Body of pancreas (tissue), 4 donors: ENCODE data around the gene PYCARD.

Experiments used
- POLR2A ChIP-seq, 3 donors: fragments of 450-650 bp; IDR thresholded peaks; one replicate each; pipeline ENCODE4 v1.6.1; 2016; ENCODE audit warnings: antibody characterized with exemption in 3 of 3, mild to moderate bottlenecking in 2 of 3
- TF ChIP-seq, protein P1 (sequence below), 7 experiments: fragments of 450-650 bp in 4 of 7; fragments of 200-600 bp in 3 of 7; sonication (generic) in 3 of 7; IDR thresholded peaks; one replicate each; pipeline ENCODE4 v1.5.1; 2016 to 2019; ENCODE audit warnings: antibody characterized with exemption in 7 of 7

DNA sequence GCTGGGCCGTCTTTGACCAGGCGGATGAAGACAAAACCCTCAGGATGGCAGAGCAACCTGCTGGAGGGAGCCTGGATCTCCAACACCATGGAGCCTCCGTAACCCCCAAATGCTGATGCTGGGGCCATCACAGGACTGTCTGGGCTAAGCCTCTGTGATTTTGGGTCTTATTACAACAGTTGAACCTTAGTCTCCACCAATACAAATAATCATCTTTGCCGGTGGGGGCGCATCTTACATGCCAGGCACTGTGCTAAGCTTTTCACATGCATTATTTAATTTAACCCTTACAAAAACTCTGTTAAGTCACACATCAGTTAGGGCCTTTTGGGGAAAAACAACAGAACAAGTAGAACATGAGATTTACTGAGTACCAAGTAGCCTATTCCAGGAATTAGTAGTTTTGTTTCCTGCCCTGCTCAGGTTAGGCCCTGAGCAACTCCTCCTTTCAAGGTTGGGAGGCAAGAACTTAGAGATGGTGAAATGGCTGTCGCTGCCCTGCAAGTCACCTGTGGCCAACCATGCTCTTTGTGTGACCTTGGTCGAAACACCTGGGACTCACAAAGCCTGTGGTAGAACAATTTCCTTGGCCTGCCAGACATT is 48.3 kb upstream of the PYCARD start:
- TF ChIP-seq, protein P1, sequence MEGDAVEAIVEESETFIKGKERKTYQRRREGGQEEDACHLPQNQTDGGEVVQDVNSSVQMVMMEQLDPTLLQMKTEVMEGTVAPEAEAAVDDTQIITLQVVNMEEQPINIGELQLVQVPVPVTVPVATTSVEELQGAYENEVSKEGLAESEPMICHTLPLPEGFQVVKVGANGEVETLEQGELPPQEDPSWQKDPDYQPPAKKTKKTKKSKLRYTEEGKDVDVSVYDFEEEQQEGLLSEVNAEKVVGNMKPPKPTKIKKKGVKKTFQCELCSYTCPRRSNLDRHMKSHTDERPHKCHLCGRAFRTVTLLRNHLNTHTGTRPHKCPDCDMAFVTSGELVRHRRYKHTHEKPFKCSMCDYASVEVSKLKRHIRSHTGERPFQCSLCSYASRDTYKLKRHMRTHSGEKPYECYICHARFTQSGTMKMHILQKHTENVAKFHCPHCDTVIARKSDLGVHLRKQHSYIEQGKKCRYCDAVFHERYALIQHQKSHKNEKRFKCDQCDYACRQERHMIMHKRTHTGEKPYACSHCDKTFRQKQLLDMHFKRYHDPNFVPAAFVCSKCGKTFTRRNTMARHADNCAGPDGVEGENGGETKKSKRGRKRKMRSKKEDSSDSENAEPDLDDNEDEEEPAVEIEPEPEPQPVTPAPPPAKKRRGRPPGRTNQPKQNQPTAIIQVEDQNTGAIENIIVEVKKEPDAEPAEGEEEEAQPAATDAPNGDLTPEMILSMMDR (IDR thresholded peaks at IDR 0.05) = no peak
- no peak for TF ChIP-seq POLR2A (IDR thresholded peaks at IDR 0.05)
